Measurements from ENCODE around the gene PRPS2. TPM values are rescaled to one million over a fixed set of nuclear protein-coding genes. Genes with fewer than 3 reads are reported as not detected.

The PRPS2 gene
- total and polyA plus RNA-seq, 2 donors, result 47.5 to 49.0 TPM

GRCh38 chrX:12790885-12791256 lies 341 bp upstream of the PRPS2 start:
- Histone ChIP-seq H3K4me1 (ENCODE audit: insufficient read depth) (no peaks in the 10 kb centered on the region), H3K36me3 (ENCODE audit: insufficient read depth) (peaks cover 1% of the 10 kb centered on the region), H3K27ac (ENCODE audit: low read depth) (peak overlapping the region; percentile 41), H3K4me3 (ENCODE audit: low read depth, low read length) (peak overlapping the region; percentile 89)
- 2% methylated on average over 21 of the region's 21 CpGs for WGBS
- DNase-seq (ENCODE audit: extremely low spot score), result no peak

- H3K4me1 ChIP-seq (ENCODE audit: insufficient read depth), result no peaks in the 10 kb centered on the region
- no peak overlapping the region for H3K27ac ChIP-seq (ENCODE audit: low read depth)
- H3K36me3 ChIP-seq (ENCODE audit: insufficient read depth), result peaks cover 1% of the 10 kb centered on the region
- 76% methylated on average over 3 of the region's 3 CpGs for WGBS
- DNase-seq (ENCODE audit: extremely low spot score), result no peak
- no peak overlapping the region for H3K4me3 ChIP-seq (ENCODE audit: low read depth, low read length)
Measured at GRCh38 chrX:12792711-12793110, 1.5 kb downstream of the PRPS2 start.

GRCh38 chrX:12794654-12795053 lies 3.4 kb downstream of the PRPS2 start:
- no peak for DNase-seq (ENCODE audit: extremely low spot score)
- WGBS, result 56% methylated on average over 6 of the region's 6 CpGs
- no peak overlapping the region for H3K27ac ChIP-seq (ENCODE audit: low read depth)

GRCh38 chrX:12798601-12799000 lies 7.4 kb downstream of the PRPS2 start:
- H3K36me3 ChIP-seq (ENCODE audit: insufficient read depth), result peaks cover 1% of the 10 kb centered on the region
- no peak overlapping the region for H3K27ac ChIP-seq (ENCODE audit: low read depth)
- DNase-seq (ENCODE audit: extremely low spot score), result no peak
- no peaks in the 10 kb centered on the region for H3K4me1 ChIP-seq (ENCODE audit: insufficient read depth)
- H3K4me3 ChIP-seq (ENCODE audit: low read depth, low read length), result no peak overlapping the region
- WGBS, result 80% methylated on average over 3 of the region's 3 CpGs

More at GRCh38 chrX:12794654-12795053, 3.4 kb downstream of the PRPS2 start:
- Histone ChIP-seq H3K36me3 (ENCODE audit: insufficient read depth) (peaks cover 1% of the 10 kb centered on the region), H3K4me1 (ENCODE audit: insufficient read depth) (no peaks in the 10 kb centered on the region), H3K4me3 (ENCODE audit: low read depth, low read length) (no peak overlapping the region)

GRCh38 chrX:12799118-12799517 lies 7.9 kb downstream of the PRPS2 start:
- Histone ChIP-seq H3K27ac (ENCODE audit: low read depth) (no peak overlapping the region), H3K4me1 (ENCODE audit: insufficient read depth) (no peaks in the 10 kb centered on the region), H3K36me3 (ENCODE audit: insufficient read depth) (no peaks in the 10 kb centered on the region), H3K4me3 (ENCODE audit: low read depth, low read length) (no peak overlapping the region)
- WGBS, result 93% methylated on average over 13 of the region's 13 CpGs
- DNase-seq (ENCODE audit: extremely low spot score), result no peak

- no peaks in the 10 kb centered on the region for H3K36me3 ChIP-seq (ENCODE audit: insufficient read depth)
- 85% methylated on average over 5 of the region's 5 CpGs for WGBS
- no peak for DNase-seq (ENCODE audit: extremely low spot score)
- no peaks in the 10 kb centered on the region for H3K4me1 ChIP-seq (ENCODE audit: insufficient read depth)
- H3K27ac ChIP-seq (ENCODE audit: low read depth), result no peak overlapping the region
- no peak overlapping the region for H3K4me3 ChIP-seq (ENCODE audit: low read depth, low read length)
Measured at GRCh38 chrX:12802741-12803140, 11.5 kb downstream of the PRPS2 start.

GRCh38 chrX:12804655-12805054 lies 13.4 kb downstream of the PRPS2 start:
- Histone ChIP-seq H3K4me3 (ENCODE audit: low read depth, low read length) (no peak overlapping the region), H3K4me1 (ENCODE audit: insufficient read depth) (no peaks in the 10 kb centered on the region), H3K27ac (ENCODE audit: low read depth) (no peak overlapping the region), H3K36me3 (ENCODE audit: insufficient read depth) (no peaks in the 10 kb centered on the region)
- no peak for DNase-seq (ENCODE audit: extremely low spot score)
- 43% methylated on average over 2 of the region's 2 CpGs for WGBS

- no peak overlapping the region for H3K4me3 ChIP-seq (ENCODE audit: low read depth, low read length)
- no peak overlapping the region for H3K27ac ChIP-seq (ENCODE audit: low read depth)
- H3K4me1 ChIP-seq (ENCODE audit: insufficient read depth), result no peaks in the 10 kb centered on the region
- no peak for DNase-seq (ENCODE audit: extremely low spot score)
- H3K36me3 ChIP-seq (ENCODE audit: insufficient read depth), result no peaks in the 10 kb centered on the region
- WGBS, result 87% methylated on average over 6 of the region's 6 CpGs
Measured at GRCh38 chrX:12805333-12805732, 14.1 kb downstream of the PRPS2 start.

GRCh38 chrX:12811658-12812057 lies 20.4 kb downstream of the PRPS2 start:
- DNase-seq (ENCODE audit: extremely low spot score), result no peak
- Histone ChIP-seq H3K36me3 (ENCODE audit: insufficient read depth) (no peaks in the 10 kb centered on the region), H3K27ac (ENCODE audit: low read depth) (no peak overlapping the region), H3K4me1 (ENCODE audit: insufficient read depth) (no peaks in the 10 kb centered on the region), H3K4me3 (ENCODE audit: low read depth, low read length) (no peak overlapping the region)
- 80% methylated on average over 8 of the region's 8 CpGs for WGBS

GRCh38 chrX:12814420-12814819 lies 23.2 kb downstream of the PRPS2 start:
- H3K4me1 ChIP-seq (ENCODE audit: insufficient read depth), result no peaks in the 10 kb centered on the region
- no peak overlapping the region for H3K4me3 ChIP-seq (ENCODE audit: low read depth, low read length)
- H3K27ac ChIP-seq (ENCODE audit: low read depth), result no peak overlapping the region
- no peak for DNase-seq (ENCODE audit: extremely low spot score)
- no peaks in the 10 kb centered on the region for H3K36me3 ChIP-seq (ENCODE audit: insufficient read depth)
- 19% methylated on average over 4 of the region's 4 CpGs for WGBS

GRCh38 chrX:12817528-12817927 lies 26.3 kb downstream of the PRPS2 start:
- H3K27ac ChIP-seq (ENCODE audit: low read depth), result no peak overlapping the region
- no peak for DNase-seq (ENCODE audit: extremely low spot score)
- no peak overlapping the region for H3K4me3 ChIP-seq (ENCODE audit: low read depth, low read length)
- 70% methylated on average over 5 of the region's 5 CpGs for WGBS
- H3K4me1 ChIP-seq (ENCODE audit: insufficient read depth), result no peaks in the 10 kb centered on the region
- H3K36me3 ChIP-seq (ENCODE audit: insufficient read depth), result no peaks in the 10 kb centered on the region

GRCh38 chrX:12819222-12819621 lies 28.0 kb downstream of the PRPS2 start:
- DNase-seq (ENCODE audit: extremely low spot score), result no peak
- no peak overlapping the region for H3K27ac ChIP-seq (ENCODE audit: low read depth)
- 92% methylated on average over 9 of the region's 9 CpGs for WGBS
- H3K4me1 ChIP-seq (ENCODE audit: insufficient read depth), result no peaks in the 10 kb centered on the region
- H3K36me3 ChIP-seq (ENCODE audit: insufficient read depth), result no peaks in the 10 kb centered on the region
- no peak overlapping the region for H3K4me3 ChIP-seq (ENCODE audit: low read depth, low read length)

GRCh38 chrX:12820737-12821136 lies 29.5 kb downstream of the PRPS2 start:
- Histone ChIP-seq H3K36me3 (ENCODE audit: insufficient read depth) (peaks cover 1% of the 10 kb centered on the region), H3K4me3 (ENCODE audit: low read depth, low read length) (no peak overlapping the region), H3K27ac (ENCODE audit: low read depth) (no peak overlapping the region), H3K4me1 (ENCODE audit: insufficient read depth) (no peaks in the 10 kb centered on the region)
- DNase-seq (ENCODE audit: extremely low spot score), result no peak
- 77% methylated on average over 7 of the region's 7 CpGs for WGBS

GRCh38 chrX:12824944-12825343 lies 33.7 kb downstream of the PRPS2 start:
- 84% methylated on average over 9 of the region's 9 CpGs for WGBS
- Histone ChIP-seq H3K4me1 (ENCODE audit: insufficient read depth) (no peaks in the 10 kb centered on the region), H3K36me3 (ENCODE audit: insufficient read depth) (peaks cover 1% of the 10 kb centered on the region), H3K27ac (ENCODE audit: low read depth) (no peak overlapping the region), H3K4me3 (ENCODE audit: low read depth, low read length) (no peak overlapping the region)
- DNase-seq (ENCODE audit: extremely low spot score), result no peak

GRCh38 chrX:12825801-12826200 lies 34.6 kb downstream of the PRPS2 start:
- WGBS, result 90% methylated on average over 8 of the region's 8 CpGs

More at GRCh38 chrX:12825801-12826200, 34.6 kb downstream of the PRPS2 start:
- Histone ChIP-seq H3K27ac (ENCODE audit: low read depth) (no peak overlapping the region), H3K4me1 (ENCODE audit: insufficient read depth) (no peaks in the 10 kb centered on the region), H3K4me3 (ENCODE audit: low read depth, low read length) (no peak overlapping the region), H3K36me3 (ENCODE audit: insufficient read depth) (peaks cover 1% of the 10 kb centered on the region)
- no peak for DNase-seq (ENCODE audit: extremely low spot score)
